ENCODE data around the gene POLA2.
A peak's percentile ranks its signal among the peaks of the same experiment; 100 is the strongest.
"Not testable (repeated sequence)": the region's sequence is repeated elsewhere in the genome, so short reads cannot be mapped to it uniquely, and the experiment has no call there.

Gene POLA2

GRCh38 chr11:65242389-65242788 is 19.4 kb upstream of the POLA2 start:
- DNase-seq: no peak

- DNase-seq: no peak
These were observed 18.0 kb upstream of the POLA2 start for GRCh38 chr11:65243797-65244196.

- DNase-seq: not testable (repeated sequence)
These were observed 16.7 kb upstream of the POLA2 start for GRCh38 chr11:65245046-65245445.

DNA sequence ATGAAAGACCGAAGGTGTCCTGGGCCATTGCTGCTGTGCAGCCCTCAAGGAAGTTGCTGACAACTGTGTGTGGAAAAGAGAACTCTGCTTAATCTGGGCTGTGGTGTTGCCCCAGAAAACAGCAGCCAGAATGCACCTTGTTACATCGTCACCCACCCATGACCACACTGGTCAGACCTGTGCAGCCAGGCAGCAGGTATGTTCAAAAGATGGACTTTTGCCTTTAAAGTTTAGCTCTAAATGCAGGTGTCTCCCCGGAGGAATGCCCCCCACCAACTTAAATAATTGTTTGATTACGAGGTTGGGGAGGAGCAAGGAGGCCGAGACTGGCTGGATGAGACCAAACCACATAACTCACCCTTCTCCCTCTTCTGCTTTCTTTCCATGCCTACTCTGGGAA is 15.3 kb upstream of the POLA2 start:
- DNase-seq: no peak

DNA sequence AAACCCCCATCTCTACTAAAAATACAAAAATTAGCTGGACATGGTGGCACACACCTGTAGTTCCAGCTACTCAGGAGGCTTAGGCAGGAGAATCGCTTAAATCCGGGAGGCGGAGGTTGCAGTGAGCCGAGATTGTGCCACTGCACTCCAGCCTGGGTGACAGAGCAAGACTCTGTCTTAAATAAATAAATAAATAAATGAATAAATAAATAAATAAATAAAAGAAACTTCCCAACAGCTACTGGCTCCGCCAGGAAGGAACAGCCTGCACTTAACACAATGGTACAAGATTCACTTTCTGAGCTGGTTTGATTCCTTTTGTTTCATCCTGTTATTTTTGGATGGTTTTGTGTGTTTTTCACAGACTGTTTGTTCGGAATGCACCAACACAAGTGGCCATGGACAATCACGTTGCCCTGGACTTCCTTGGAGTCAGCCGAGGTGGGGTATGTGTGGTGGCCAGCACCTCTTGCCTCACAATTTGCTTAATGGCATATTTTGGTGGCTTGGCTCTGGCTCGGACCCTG is 13.5 kb upstream of the POLA2 start:
- DNase-seq: not testable (repeated sequence)

GRCh38 chr11:65251476-65251875 is 10.3 kb upstream of the POLA2 start:
- DNase-seq: no peak

DNA sequence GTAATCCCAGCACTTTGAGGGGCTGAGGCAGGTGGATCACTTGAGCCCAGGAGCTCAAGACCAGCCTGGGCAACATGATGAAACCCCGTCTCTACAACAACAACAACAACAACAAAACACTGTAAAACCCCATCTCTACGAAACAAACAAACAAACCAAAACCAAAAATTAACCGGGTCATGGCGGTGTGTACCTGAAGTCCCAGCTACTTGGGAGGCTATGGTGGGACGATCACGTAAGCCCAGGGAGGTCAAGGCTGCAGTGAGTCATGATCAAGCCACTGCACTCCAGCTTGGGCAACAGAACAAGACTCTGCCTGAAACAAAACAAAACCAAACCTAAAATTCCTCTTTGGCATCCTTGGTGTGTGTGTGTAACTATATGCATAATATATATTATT is 7.0 kb upstream of the POLA2 start:
- no peak for DNase-seq

- no peak for DNase-seq
These were observed 2.8 kb upstream of the POLA2 start for GRCh38 chr11:65258988-65259387.

- DNase-seq: no peak
These were observed 1.5 kb upstream of the POLA2 start for GRCh38 chr11:65260302-65260701.

DNA sequence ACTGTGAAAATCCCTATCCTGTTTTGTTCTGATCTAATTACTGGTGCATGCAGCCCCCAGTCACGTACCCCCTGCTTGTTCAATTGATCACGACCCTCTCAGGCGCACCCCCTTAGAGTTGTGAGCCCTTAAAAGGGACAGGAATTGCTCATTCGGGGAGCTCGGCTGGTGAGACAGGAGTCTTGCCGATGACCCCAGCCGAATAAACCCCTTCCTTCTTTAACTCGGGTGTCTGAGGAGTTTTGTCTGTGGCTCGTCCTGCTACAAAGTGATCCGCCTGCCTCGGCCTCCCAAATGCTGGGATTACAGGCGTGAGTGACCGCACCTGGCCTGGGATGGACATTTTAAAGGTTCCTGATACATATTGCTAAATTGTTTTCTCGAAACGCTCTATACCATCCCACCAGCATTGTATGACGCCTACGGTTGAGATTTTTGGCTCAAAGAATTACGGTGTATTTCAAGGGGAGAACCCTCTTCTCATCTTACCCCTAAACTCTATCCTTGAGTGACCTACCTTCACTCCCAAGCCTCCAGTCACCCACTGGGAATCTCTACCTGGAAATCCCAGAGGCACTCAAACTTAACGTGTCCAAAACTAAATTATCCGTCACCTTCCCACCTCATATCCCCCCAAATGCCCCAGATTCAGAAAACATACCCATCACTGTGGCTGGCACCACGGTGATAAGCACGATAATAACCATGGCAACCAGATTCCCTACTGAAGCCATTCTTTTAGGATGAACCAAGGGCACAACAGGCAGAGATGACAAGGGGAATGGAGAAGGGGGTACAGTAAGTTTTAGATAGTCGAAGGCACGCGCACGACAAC is 789 bp upstream of the POLA2 start:
- DNase-seq: no peak

- no peak for DNase-seq
These were observed 569 bp downstream of the POLA2 start for GRCh38 chr11:65262381-65262680.

DNA sequence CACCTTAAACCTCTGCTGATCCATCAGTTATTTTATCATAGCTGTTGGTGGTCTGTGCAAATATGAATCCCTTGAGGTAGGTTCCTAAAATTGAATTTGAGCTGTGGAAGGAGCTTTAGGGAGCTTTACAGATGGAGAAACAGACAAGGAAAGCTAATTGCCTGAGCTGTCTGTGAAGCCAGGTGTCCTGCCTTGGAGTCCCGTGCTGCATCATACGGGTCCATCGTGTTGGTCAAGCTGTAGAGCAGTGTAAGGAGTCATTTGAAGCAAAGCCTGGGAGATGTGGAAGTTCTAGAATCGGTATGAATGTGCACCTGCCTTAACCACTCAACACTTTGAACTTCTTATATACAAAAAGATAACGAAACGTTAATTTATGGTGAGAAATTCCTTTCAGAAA is 1.0 kb downstream of the POLA2 start:
- DNase-seq: no peak

GRCh38 chr11:65264747-65265146 is 3.0 kb downstream of the POLA2 start:
- not testable (repeated sequence) for DNase-seq

- no peak for DNase-seq
These were observed 4.4 kb downstream of the POLA2 start for GRCh38 chr11:65266210-65266609.

DNA sequence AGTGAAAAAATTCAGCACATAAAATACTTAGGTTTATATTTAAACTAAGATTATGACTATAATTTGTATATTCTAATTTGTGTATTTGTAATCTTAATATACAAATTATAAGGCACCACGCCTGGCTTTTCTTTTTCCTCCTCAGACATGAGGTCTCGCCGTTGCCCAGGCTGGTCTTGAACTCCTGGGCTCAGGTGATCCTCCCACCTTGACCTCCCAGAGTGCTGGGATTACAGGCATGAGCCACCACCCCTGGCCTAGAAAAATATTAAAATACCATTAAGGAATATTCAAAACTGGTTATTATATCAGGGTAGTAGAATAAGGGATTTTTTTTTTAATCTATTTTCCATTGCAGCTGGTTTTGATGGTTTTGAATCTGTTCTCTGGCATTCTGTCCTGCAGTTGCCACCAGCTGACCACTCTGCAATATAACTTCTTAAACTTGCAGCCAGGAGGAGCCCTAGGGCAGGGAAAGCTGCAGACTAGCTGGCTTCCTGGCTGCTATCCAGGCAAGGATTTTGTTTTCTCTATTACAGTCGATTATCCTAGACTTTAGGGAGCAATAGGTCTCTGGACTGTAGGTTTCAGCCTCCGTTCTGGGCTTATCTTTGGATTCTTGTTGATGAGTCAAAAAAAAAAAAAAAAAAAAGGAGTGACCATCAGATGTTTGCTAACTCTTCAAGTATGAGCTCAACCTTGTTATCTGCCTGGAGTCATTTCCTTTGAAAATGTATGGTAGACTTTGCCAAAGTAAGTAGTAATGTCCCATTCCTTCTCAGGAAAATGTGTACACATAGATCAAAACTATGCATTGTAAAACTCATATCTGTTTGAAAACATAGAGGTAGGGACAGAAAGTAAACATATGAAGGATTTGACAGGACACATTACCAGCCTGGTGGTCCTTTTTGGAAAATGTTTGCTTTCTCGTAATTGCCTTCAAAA is 13.2 kb downstream of the POLA2 start:
- DNase-seq: peak; percentile 76

DNA sequence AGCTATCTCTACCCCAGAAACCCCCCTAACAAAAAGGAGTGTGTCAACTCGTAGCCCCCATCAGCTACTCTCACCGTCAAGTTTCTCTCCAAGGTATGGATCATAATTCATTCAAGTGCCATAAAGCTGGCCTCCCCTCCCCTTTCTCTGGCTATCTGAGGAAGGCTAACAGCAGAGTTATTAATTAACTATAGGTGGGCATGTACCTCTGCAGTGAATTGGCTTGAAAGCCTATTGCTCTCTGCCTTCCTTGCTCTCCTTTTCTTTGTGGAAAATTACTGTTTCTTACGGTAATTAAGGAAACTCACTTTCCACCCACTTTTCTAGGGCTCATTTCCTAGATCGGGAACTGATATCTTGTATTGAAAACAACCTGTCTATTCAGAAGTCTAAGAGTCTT is 14.1 kb downstream of the POLA2 start:
- DNase-seq: no peak

GRCh38 chr11:65277631-65278277 is 16.0 kb downstream of the POLA2 start:
- DNase-seq: no peak

DNA sequence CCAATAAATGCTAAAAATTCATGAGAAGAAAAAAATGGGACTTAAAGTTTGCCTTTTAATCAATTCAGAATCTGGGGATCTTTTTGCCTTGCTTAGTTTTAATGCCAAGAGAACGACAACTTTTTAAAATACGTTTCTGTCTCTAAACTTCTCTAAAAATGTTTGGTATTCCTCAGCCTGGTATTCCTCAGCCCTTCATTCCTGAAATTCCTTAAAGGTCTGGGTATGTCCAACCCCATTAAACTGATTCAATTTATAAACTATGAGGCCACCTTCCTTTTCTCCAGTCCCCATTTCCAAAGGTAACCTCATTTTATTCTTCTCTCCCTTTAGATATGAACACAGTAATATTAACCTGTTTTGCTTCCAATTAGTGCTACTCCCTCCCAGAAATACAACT is 16.6 kb downstream of the POLA2 start:
- no peak for DNase-seq

- DNase-seq: no peak
These were observed 17.5 kb downstream of the POLA2 start for GRCh38 chr11:65279279-65279678.

DNA sequence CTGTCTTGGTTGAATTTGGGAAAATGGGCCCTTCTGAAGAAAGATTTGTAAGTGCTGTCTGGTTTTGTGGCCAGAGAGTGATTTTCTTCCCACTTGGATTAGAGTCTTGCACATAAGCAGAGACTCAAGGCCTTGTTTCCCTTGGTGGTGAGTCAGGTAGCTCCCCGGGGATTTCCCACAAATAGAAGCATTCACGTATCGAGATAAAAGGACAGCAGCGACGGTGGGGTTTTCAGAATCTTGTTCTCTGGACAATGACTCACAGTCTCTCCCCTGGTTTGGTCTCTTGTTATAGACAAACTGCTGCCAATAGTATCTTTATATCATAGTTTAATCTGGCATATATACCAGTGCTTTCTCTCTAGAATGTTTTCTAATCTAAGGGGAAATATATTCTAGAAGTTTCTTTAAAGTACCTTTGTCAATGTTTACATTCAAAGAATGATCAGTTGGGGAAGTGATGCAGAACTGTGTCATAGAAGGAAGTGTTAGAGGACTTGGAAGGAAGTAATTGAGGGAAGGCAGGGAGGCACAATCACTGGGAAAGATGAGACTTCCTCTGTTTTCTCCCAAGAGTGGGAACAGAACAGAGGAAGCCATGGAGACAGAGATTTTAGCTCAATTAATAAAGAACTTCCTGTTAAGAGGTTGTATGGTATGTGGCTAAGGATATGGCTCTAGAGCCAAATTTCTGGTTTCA is 18.1 kb downstream of the POLA2 start:
- peak; percentile 71 for DNase-seq

DNA sequence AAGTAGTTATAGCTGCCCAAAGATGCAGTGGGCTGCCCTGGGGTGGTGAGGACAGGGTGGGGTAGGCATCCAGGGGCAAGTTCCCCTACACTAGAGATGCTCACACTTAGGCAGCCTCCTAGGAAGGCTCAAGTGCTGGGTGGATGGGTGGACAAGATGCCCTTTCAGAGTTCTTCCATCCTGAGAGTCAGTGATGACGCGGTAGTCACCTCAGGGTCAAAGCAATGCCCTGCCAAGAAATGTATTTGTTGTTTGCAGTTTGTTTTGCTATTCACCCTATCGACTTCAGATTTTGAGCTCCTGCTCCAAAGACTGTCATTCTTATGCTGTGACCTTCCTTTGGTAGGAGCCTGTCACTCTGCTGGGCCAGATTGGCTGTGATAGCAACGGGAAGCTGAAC is 18.9 kb downstream of the POLA2 start:
- no peak for DNase-seq

- DNase-seq: no peak
These were observed 24.9 kb downstream of the POLA2 start for GRCh38 chr11:65286686-65287085.

DNA sequence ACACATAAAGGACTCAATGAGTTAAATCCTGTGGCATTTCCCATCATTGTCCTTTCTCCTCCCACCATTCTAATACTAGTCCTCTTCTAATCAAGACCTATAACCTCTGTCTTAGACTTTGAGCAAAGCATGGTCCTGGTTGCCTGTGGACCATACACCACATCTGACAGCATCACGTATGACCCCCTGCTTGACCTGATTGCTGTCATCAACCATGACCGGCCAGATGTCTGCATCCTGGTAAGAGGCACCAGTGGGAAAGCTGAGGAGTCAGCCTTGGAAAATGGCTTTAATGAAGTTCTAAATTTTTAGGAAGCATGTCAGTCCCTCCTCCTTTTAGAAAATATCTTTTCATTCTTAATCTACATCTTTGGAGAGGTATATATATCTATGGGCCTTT is 25.8 kb downstream of the POLA2 start:
- DNase-seq: no peak

Data from T1000 (cell line).